ENCODE results near the gene SLC22A8.
"Not testable (repeated sequence)": the region's sequence is repeated elsewhere in the genome, so short reads cannot be mapped to it uniquely, and the experiment has no call there.

SLC22A8 gene

GRCh38 chr11:62985041-62985750 lies 30.4 kb downstream of the SLC22A8 start:
- DNase-seq (ENCODE audit: low read depth in 2 of 2) = no peak

- no peak for DNase-seq (ENCODE audit: low read depth in 2 of 2)
These were observed 31.1 kb downstream of the SLC22A8 start, which contains the start of gene SLC22A6 for GRCh38 chr11:62984451-62984991. Gene SLC22A6 (minus strand): TSS chr11:62984967. CDS start chr11:62984690, 277 bp downstream.

- no peak for DNase-seq (ENCODE audit: low read depth in 2 of 2)
These were observed 32.0 kb downstream of the SLC22A8 start for GRCh38 chr11:62983536-62984199.

GRCh38 chr11:62981743-62982142 lies 33.9 kb downstream of the SLC22A8 start:
- DNase-seq (ENCODE audit: low read depth in 2 of 2) = no peak

- no peak for DNase-seq (ENCODE audit: low read depth in 2 of 2)
These were observed 35.4 kb downstream of the SLC22A8 start for GRCh38 chr11:62980133-62980760.

GRCh38 chr11:62976109-62976508 lies 39.5 kb downstream of the SLC22A8 start:
- DNase-seq (ENCODE audit: low read depth in 2 of 2) = no peak

GRCh38 chr11:62974848-62975522 lies 40.7 kb downstream of the SLC22A8 start:
- DNase-seq (ENCODE audit: low read depth in 2 of 2) = peak in 1 of 2 donors; percentile 8

GRCh38 chr11:62965574-62965973 lies 50.1 kb downstream of the SLC22A8 start:
- no peak for DNase-seq (ENCODE audit: low read depth in 2 of 2)

- no peak for DNase-seq (ENCODE audit: low read depth in 2 of 2)
These were observed 53.2 kb downstream of the SLC22A8 start for GRCh38 chr11:62962391-62962790.

GRCh38 chr11:62961017-62961570 lies 54.5 kb downstream of the SLC22A8 start:
- DNase-seq (ENCODE audit: low read depth in 2 of 2) = no peak

GRCh38 chr11:62959422-62959980 lies 56.1 kb downstream of the SLC22A8 start:
- no peak for DNase-seq (ENCODE audit: low read depth in 2 of 2)

GRCh38 chr11:62958547-62959421 lies 56.9 kb downstream of the SLC22A8 start:
- DNase-seq (ENCODE audit: low read depth in 2 of 2) = no peak

GRCh38 chr11:62957147-62957546 lies 58.5 kb downstream of the SLC22A8 start:
- DNase-seq (ENCODE audit: low read depth in 2 of 2) = no peak

GRCh38 chr11:62954478-62954877 lies 61.2 kb downstream of the SLC22A8 start:
- DNase-seq (ENCODE audit: low read depth in 2 of 2) = no peak

GRCh38 chr11:62953811-62954210 lies 61.8 kb downstream of the SLC22A8 start:
- DNase-seq (ENCODE audit: low read depth in 2 of 2) = no peak

- DNase-seq (ENCODE audit: low read depth in 2 of 2) = no peak
These were observed 66.8 kb downstream of the SLC22A8 start for GRCh38 chr11:62948765-62949320.

- not testable (repeated sequence) for DNase-seq (ENCODE audit: low read depth in 2 of 2)
These were observed 70.1 kb downstream of the SLC22A8 start for GRCh38 chr11:62945538-62945937.

Data from stimulated activated CD8-positive, alpha-beta memory T cell treated with anti-CD3 and anti-CD28 coated beads, Interleukin-2, amount 100 ng/mL, for 48 hours (primary cell).